Right hindlimb (tissue), 1 donor: ENCODE data around the gene EHD4.

ENCODE experiments used
- DNase-seq: peaks from one replicate; pipeline ENCODE4 v3.0.0-alpha.2; 2018

EHD4 gene

GRCh38 chr15:41979493-41980266 is 7.3 kb upstream of the EHD4 start:
- DNase-seq: no peak

- no peak for DNase-seq
Observed at GRCh38 chr15:41978534-41978933, 6.2 kb upstream of the EHD4 start.

- DNase-seq: no peak
Observed at GRCh38 chr15:41977757-41978383, 5.5 kb upstream of the EHD4 start.

GRCh38 chr15:41975669-41976068 is 3.3 kb upstream of the EHD4 start:
- no peak for DNase-seq

GRCh38 chr15:41974041-41974440 is 1.7 kb upstream of the EHD4 start:
- no peak for DNase-seq

GRCh38 chr15:41971895-41972252 is 483 bp downstream of the EHD4 start:
- no peak for DNase-seq

GRCh38 chr15:41971089-41971894 is 1.1 kb downstream of the EHD4 start:
- peak; percentile 67 for DNase-seq

- DNase-seq: no peak
Observed at GRCh38 chr15:41970456-41970855, 1.9 kb downstream of the EHD4 start.

GRCh38 chr15:41969851-41970431 is 2.4 kb downstream of the EHD4 start:
- DNase-seq: no peak

- no peak for DNase-seq
Observed at GRCh38 chr15:41968701-41969100, 3.7 kb downstream of the EHD4 start.

GRCh38 chr15:41967506-41968206 is 4.7 kb downstream of the EHD4 start:
- DNase-seq: no peak

- DNase-seq: no peak
Observed at GRCh38 chr15:41966920-41967465, 5.4 kb downstream of the EHD4 start.

GRCh38 chr15:41966414-41966812 is 5.9 kb downstream of the EHD4 start:
- DNase-seq: no peak

GRCh38 chr15:41965441-41966413 is 6.6 kb downstream of the EHD4 start:
- DNase-seq: no peak

- no peak for DNase-seq
Observed at GRCh38 chr15:41961595-41962202, 10.7 kb downstream of the EHD4 start.

- no peak for DNase-seq
Observed at GRCh38 chr15:41961001-41961518, 11.3 kb downstream of the EHD4 start.

- no peak for DNase-seq
Observed at GRCh38 chr15:41958002-41958420, 14.3 kb downstream of the EHD4 start.

GRCh38 chr15:41957021-41957897 is 15.1 kb downstream of the EHD4 start:
- DNase-seq: no peak

- DNase-seq: no peak
Observed at GRCh38 chr15:41955807-41956525, 16.4 kb downstream of the EHD4 start.
